ENCODE results near the gene SLC26A9.

Gene SLC26A9

GRCh38 chr1:205943245-205943644, at the start of gene SLC26A9:
Gene SLC26A9, minus strand, starts transcription at chr1:205943456. Its CDS starts 7,636 bp downstream, at chr1:205935820.
- no peak within 1 kb of the TSS for H3K4me3 ChIP-seq (ENCODE audit: low read length)
- TF ChIP-seq CTCF (conservative IDR thresholded peaks at IDR 0.05; ENCODE audit: low read depth, low read length) = no peak
- no peak for DNase-seq (ENCODE audit: low read depth)

GRCh38 chr1:205992218-205992882, 49.1 kb upstream of the SLC26A9 start:
- no peak for DNase-seq (ENCODE audit: low read depth)
- no peak overlapping the region for H3K4me3 ChIP-seq (ENCODE audit: low read length)
- no peak for TF ChIP-seq CTCF (conservative IDR thresholded peaks at IDR 0.05; ENCODE audit: low read depth, low read length)

DNA sequence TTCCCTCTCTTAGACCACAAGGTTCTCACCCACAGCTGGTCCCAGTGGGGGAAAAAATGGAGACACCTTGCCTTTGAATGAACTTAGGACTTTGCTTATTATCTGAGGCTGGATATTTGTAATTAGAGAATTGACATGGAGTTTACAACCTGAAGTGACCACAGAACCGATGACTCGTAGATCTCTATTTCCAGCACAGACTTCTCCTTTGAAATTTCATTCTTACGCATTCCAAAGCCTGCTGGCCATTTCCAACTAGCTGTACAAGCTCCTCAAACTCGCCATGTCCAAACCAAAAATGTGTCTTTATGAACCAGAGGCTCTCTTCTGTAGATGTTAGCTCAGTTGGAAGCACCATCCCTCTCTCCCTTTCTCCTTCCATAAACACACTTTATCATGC, 48.0 kb upstream of the SLC26A9 start:
- DNase-seq (ENCODE audit: low read depth) = no peak
- no peak overlapping the region for H3K4me3 ChIP-seq (ENCODE audit: low read length)
- no peak for TF ChIP-seq CTCF (conservative IDR thresholded peaks at IDR 0.05; ENCODE audit: low read depth, low read length)

DNA sequence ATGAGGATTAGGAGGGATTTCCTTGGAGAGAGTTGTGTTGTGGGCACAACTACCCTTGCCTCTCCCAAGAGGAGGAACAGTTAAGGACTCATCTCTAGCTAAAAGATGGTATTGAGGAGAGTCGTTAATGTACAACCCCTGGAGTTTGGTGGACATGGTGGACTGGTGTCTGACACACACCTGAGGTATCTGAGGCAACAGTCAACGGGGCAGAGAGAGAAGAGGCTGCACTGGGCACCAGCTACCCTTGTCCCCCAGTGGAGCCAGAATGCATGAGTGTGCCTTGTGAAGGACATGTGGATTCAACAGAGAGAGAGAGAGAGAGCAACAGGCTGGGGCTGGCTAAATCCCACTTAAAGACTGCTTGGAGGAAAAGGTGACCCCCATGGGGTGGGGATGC, 47.0 kb upstream of the SLC26A9 start:
- H3K4me3 ChIP-seq (ENCODE audit: low read length) = no peak overlapping the region
- no peak for DNase-seq (ENCODE audit: low read depth)
- TF ChIP-seq CTCF (conservative IDR thresholded peaks at IDR 0.05; ENCODE audit: low read depth, low read length) = no peak

- DNase-seq (ENCODE audit: low read depth) = no peak
- no peak overlapping the region for H3K4me3 ChIP-seq (ENCODE audit: low read length)
- TF ChIP-seq CTCF (conservative IDR thresholded peaks at IDR 0.05; ENCODE audit: low read depth, low read length) = no peak
Measured at GRCh38 chr1:205989786-205990185, 46.5 kb upstream of the SLC26A9 start.

- DNase-seq (ENCODE audit: low read depth) = no peak
- no peak for TF ChIP-seq CTCF (conservative IDR thresholded peaks at IDR 0.05; ENCODE audit: low read depth, low read length)
- H3K4me3 ChIP-seq (ENCODE audit: low read length) = no peak overlapping the region
Measured at GRCh38 chr1:205988585-205988995, 45.3 kb upstream of the SLC26A9 start.

GRCh38 chr1:205986861-205987260, 43.6 kb upstream of the SLC26A9 start:
- TF ChIP-seq CTCF (conservative IDR thresholded peaks at IDR 0.05; ENCODE audit: low read depth, low read length) = no peak
- DNase-seq (ENCODE audit: low read depth) = no peak
- H3K4me3 ChIP-seq (ENCODE audit: low read length) = no peak overlapping the region
